ENCODE data around the gene UBB.

DNA sequence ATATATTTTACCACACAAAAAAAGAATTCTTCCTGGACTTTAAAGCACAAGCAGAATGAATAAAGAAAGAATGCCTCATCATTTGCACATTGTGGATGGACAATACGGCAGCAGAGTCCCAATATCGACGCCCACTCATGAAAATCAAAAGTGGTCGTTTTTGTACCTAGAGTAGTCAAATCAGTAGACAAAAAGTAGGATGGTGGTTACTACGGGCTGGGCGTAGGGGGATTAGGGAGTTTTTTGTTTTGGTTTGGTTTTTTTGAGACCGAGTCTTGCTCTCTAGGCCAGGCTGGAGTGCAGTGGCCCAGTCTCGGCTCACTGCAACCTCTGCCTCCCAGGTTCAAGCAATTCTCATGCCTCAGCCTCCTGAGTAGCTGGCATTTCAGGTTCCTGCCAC, 19.0 kb upstream of the UBB start:
- TF ChIP-seq, protein P1, sequence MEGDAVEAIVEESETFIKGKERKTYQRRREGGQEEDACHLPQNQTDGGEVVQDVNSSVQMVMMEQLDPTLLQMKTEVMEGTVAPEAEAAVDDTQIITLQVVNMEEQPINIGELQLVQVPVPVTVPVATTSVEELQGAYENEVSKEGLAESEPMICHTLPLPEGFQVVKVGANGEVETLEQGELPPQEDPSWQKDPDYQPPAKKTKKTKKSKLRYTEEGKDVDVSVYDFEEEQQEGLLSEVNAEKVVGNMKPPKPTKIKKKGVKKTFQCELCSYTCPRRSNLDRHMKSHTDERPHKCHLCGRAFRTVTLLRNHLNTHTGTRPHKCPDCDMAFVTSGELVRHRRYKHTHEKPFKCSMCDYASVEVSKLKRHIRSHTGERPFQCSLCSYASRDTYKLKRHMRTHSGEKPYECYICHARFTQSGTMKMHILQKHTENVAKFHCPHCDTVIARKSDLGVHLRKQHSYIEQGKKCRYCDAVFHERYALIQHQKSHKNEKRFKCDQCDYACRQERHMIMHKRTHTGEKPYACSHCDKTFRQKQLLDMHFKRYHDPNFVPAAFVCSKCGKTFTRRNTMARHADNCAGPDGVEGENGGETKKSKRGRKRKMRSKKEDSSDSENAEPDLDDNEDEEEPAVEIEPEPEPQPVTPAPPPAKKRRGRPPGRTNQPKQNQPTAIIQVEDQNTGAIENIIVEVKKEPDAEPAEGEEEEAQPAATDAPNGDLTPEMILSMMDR (IDR thresholded peaks at IDR 0.05; ENCODE audit: insufficient read depth, low read depth, low read length) = no peak
- no peak for TF ChIP-seq EZH2 (IDR thresholded peaks at IDR 0.05; ENCODE audit: insufficient read depth, low read length)
